Common myeloid progenitor, CD34-positive (primary cell): ENCODE data around the gene PCDHGA6.

Source experiments
- CTCF ChIA-PET: fragments of 350-600 bp; sonication (Branson Sonifier 250); formaldehyde crosslinking; loops from one replicate; lab custom pipeline; 2021; ENCODE audit warnings: antibody characterized with exemption; lab: Charles Lee
- POLR2A ChIA-PET: fragments of 350-600 bp; sonication (Branson Sonifier 250); formaldehyde crosslinking; loops from one replicate; lab custom pipeline; 2021; ENCODE audit warnings: antibody characterized with exemption; lab: Charles Lee
- DNase-seq, 3 donors: peaks; one replicate each; pipeline versions ENCODE4 v3.0.0 to v3.0.0-alpha.2; 2013
- H3K27ac ChIP-seq, 2 experiments: 1 replicate in 1 of 2; 2 replicates in 1 of 2; pipeline ENCODE4 v1.7.0; 2013; ENCODE audit warnings: inconsistent platforms in 2 of 2, low read length in 2 of 2, mild to moderate bottlenecking in 2 of 2, low read depth in 1 of 2, moderate library complexity in 1 of 2; ENCODE audit not compliant: severe bottlenecking in 2 of 2, insufficient read depth in 1 of 2, poor library complexity in 1 of 2
- H3K27me3 ChIP-seq, 5 experiments: replicated peaks in 2 of 5; 1 replicate in 3 of 5; 2 replicates in 2 of 5; pipeline versions ENCODE4 v1.6.1 to v1.7.0; 2013; ENCODE audit warnings: low read length in 4 of 5, mild to moderate bottlenecking in 2 of 5, moderate library complexity in 2 of 5, inconsistent platforms in 1 of 5; ENCODE audit not compliant: insufficient read depth in 5 of 5, control insufficient read depth in 4 of 5
- H3K36me3 ChIP-seq, 4 experiments: 1 replicate in 2 of 4; 2 replicates in 2 of 4; pipeline versions ENCODE4 v1.6.1 to v1.7.0; 2013; ENCODE audit warnings: low read length in 3 of 4, control low read depth in 1 of 4, mild to moderate bottlenecking in 1 of 4; ENCODE audit not compliant: control insufficient read depth in 4 of 4, insufficient read depth in 4 of 4
- H3K4me1 ChIP-seq, 4 experiments: 1 replicate in 3 of 4; 2 replicates in 1 of 4; pipeline versions ENCODE4 v1.6.1 to v1.7.1; 2013; ENCODE audit warnings: low read length in 3 of 4, mild to moderate bottlenecking in 3 of 4, control low read depth in 1 of 4, inconsistent platforms in 1 of 4, moderate library complexity in 1 of 4; ENCODE audit not compliant: control insufficient read depth in 4 of 4, insufficient read depth in 4 of 4; ENCODE audit errors: control extremely low read depth in 1 of 4
- H3K4me3 ChIP-seq, 7 experiments: 1 replicate in 4 of 7; 2 replicates in 3 of 7; pipeline versions ENCODE4 v1.5.1 to v1.7.0; 2013; ENCODE audit warnings: mild to moderate bottlenecking in 7 of 7, low read length in 6 of 7, moderate library complexity in 6 of 7, inconsistent platforms in 2 of 7, low read depth in 2 of 7, control low read depth in 1 of 7; ENCODE audit not compliant: insufficient read depth in 4 of 7, control insufficient read depth in 1 of 7; ENCODE audit errors: extremely low read depth in 1 of 7
- H3K9me3 ChIP-seq, 5 experiments: 1 replicate in 4 of 5; 2 replicates in 1 of 5; pipeline versions ENCODE4 v1.6.1 to v1.7.1; 2013; ENCODE audit warnings: low read length in 4 of 5, mild to moderate bottlenecking in 2 of 5, inconsistent platforms in 1 of 5, low read depth in 1 of 5, moderate library complexity in 1 of 5; ENCODE audit not compliant: control insufficient read depth in 4 of 5, insufficient read depth in 2 of 5; ENCODE audit errors: control extremely low read depth in 1 of 5
- WGBS: methylation state at CpG from one replicate; pipeline ENCODE4 v1.1.5; 2013; ENCODE audit not compliant: insufficient coverage; 5-methylcytosine and 5-hydroxymethylcytosine counted together

Gene PCDHGA6

DNA sequence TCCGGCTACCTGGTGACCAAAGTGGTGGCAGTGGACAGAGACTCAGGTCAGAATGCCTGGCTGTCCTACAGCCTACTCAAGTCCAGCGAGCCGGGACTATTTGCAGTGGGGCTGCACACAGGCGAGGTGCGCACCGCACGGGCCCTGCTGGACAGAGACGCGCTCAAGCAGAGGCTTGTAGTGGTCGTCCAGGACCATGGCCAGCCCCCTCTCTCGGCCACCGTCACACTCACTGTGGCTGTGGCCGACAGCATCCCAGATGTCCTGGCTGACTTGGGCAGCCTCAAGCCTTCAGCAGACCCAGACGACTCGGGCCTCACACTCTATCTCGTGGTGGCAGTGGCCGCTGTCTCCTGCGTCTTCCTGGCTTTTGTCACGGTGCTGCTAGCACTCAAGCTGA is 16.7 kb upstream of the PCDHGA6 start:
- Histone ChIP-seq H3K9me3 (peaks cover 6 to 74% (median 50%) of the 10 kb centered on the region in 5 experiments), H3K36me3 (peaks cover 0 to 3% (median 0%) of the 10 kb centered on the region in 4 experiments), H3K27ac (no peak overlapping the region), H3K4me3 (no peak overlapping the region), H3K27me3 (peaks cover 15 to 78% (median 40%) of the 10 kb centered on the region in 5 experiments), H3K4me1 (peaks cover 0 to 3% (median 0%) of the 10 kb centered on the region in 4 experiments)
- CTCF ChIA-PET, result interaction anchor here (1.4 to 1.6 kb wide), 2 partner anchors 13 to 207 kb away, joined by 3 to 5 read pairs; partner anchors contain the start of gene PCDHGB3
- WGBS, result 45% methylated on average over 19 of the region's 19 CpGs
- POLR2A ChIA-PET, result no interaction called here
- DNase-seq, result no peak

DNA sequence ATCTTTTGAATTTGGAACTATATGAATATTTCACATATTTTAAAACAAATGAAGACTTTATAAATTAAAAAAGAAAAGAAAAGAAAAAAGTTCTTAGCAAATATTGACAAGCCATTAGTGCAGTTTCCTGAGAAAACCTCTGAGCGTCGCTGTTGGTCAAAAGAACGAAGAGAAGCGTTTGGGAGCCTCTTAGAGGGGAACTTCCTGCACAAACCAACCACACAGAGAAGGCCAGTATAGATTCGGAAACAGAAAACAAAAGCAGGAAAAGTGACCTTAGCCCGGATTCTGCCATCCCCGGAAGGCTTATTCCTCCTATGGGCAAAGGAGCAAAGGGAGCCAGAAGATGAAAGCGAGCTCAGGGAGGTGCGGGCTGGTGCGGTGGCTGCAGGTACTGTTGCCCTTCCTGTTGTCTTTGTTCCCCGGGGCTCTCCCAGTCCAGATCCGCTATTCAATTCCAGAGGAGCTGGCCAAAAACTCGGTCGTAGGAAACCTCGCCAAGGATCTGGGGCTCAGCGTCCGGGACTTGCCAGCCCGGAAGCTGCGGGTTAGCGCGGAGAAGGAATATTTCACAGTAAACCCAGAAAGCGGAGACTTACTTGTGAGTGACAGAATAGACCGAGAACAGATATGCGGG is 13.8 kb upstream of the PCDHGA6 start, which contains the start of gene PCDHGB2:
PCDHGB2 (plus strand) TSS at position 205 of the 637 bp plus-strand sequence; CDS start at position 347, 142 bp downstream.
- Histone ChIP-seq H3K36me3 (peaks cover 0 to 11% (median 0%) of the 10 kb centered on the region in 4 experiments), H3K4me3 (peak within 1 kb of the TSS; percentile 24 to 78 (median 45)), H3K9me3 (peaks cover 9 to 77% (median 63%) of the 10 kb centered on the region in 5 experiments), H3K4me1 (peaks cover 0 to 3% (median 0%) of the 10 kb centered on the region in 4 experiments), H3K27ac (no peak within 1 kb of the TSS), H3K27me3 (peaks cover 11 to 84% (median 47%) of the 10 kb centered on the region in 5 experiments)
- ChIA-PET POLR2A (no interaction called here), CTCF (interaction anchor here (1.2 to 1.5 kb wide), 4 partner anchors 12 to 153 kb away, joined by 3 read pairs; no protein-coding TSS in a partner anchor)
- peak; percentile 57 to 77 (median 66) for DNase-seq
- 12% methylated on average over 19 of the region's 24 CpGs for WGBS

DNA sequence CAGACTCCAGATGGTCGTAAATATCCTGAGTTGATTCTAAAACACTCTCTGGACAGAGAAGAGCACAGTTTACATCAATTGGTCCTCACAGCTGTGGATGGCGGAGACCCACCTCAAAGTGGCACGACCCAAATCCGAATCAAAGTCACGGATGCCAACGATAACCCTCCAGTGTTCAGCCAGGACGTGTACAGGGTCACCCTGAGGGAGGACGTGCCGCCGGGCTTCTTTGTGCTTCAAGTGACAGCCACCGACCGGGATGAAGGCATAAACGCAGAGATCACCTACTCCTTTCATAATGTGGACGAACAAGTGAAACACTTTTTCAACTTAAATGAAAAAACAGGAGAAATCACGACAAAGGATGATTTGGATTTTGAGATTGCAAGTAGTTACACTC is 13.0 kb upstream of the PCDHGA6 start:
- ChIA-PET CTCF (interaction anchor here (1.2 to 1.5 kb wide), 3 partner anchors 11 to 153 kb away, joined by 3 read pairs; no protein-coding TSS in a partner anchor), POLR2A (no interaction called here)
- Histone ChIP-seq H3K27ac (no peak overlapping the region), H3K9me3 (peaks cover 13 to 78% (median 63%) of the 10 kb centered on the region in 5 experiments), H3K36me3 (peaks cover 0 to 16% (median 0%) of the 10 kb centered on the region in 4 experiments), H3K4me1 (no peaks in the 10 kb centered on the region), H3K27me3 (peaks cover 12 to 84% (median 55%) of the 10 kb centered on the region in 5 experiments), H3K4me3 (peak overlapping the region in 2 of 7 experiments; percentile 62 to 78)
- DNase-seq, result no peak
- 34% methylated on average over 12 of the region's 15 CpGs for WGBS

DNA sequence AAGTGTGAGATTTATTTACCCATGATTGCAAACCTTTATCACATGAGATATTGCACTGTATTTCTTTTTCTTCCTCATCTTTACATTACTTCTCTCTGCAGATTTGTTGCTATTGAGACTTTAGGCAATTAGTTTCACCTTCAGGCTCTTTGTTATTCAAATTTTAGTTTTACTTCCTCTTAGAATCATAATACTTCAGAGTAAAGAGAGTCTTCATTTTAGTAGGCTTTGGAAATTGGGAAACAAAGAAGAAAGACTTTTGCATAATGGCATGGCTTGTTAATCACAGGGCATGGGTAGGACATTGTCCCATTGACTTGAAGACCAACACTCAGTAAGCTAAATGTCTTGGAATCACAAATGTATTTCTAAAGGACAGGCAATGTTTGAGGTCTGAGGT is 11.0 kb upstream of the PCDHGA6 start:
- no peak for DNase-seq
- Histone ChIP-seq H3K27me3 (peaks cover 20 to 80% (median 57%) of the 10 kb centered on the region in 5 experiments), H3K4me3 (no peak overlapping the region), H3K27ac (no peak overlapping the region), H3K4me1 (no peaks in the 10 kb centered on the region), H3K9me3 (peaks cover 13 to 78% (median 58%) of the 10 kb centered on the region in 5 experiments), H3K36me3 (peaks cover 0 to 21% (median 0%) of the 10 kb centered on the region in 4 experiments)
- POLR2A ChIA-PET, result no interaction called here
- CTCF ChIA-PET, result interaction anchor here (0.7 kb wide), 1 partner anchor 37 kb away, joined by 3 read pairs; no protein-coding TSS in a partner anchor

DNA sequence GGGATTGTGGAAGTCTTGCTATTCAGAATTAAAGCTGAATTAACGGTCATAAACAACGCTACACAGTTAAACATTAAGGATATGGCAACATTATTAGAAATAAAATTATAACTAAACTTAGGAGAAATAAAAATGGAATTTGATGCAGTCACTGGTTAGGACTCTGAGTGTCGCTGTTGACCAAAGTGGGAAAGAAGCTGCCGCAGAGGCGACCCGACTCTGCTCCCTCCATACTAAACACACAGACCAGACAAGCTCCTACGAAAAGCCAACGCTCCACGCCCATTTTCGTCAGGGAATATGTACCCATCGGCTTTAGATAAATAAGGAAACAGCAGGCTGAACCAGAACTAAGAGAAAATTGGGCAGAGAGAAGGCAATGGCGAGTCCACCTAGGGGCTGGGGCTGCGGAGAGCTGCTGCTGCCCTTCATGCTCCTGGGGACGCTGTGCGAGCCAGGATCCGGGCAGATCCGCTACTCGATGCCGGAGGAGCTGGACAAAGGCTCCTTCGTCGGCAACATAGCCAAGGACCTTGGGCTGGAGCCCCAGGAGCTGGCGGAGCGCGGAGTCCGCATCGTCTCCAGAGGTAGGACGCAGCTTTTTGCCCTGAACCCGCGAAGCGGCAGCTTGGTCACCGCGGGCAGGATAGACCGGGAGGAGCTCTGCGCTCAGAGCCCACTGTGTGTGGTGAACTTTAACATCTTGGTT is 9.6 kb upstream of the PCDHGA6 start, which contains the start of gene PCDHGA5:
PCDHGA5 (plus strand) TSS at position 211 of the 709 bp plus-strand sequence; CDS start at position 380, 169 bp downstream.
- Histone ChIP-seq H3K36me3 (peaks cover 0 to 21% (median 0%) of the 10 kb centered on the region in 4 experiments), H3K27me3 (peaks cover 19 to 81% (median 52%) of the 10 kb centered on the region in 5 experiments), H3K9me3 (peaks cover 10 to 74% (median 58%) of the 10 kb centered on the region in 5 experiments), H3K27ac (no peak within 1 kb of the TSS), H3K4me3 (peak within 1 kb of the TSS in 1 of 7 experiments; percentile 20), H3K4me1 (no peaks in the 10 kb centered on the region)
- peak in 2 of 3 donors; percentile 19 to 35 for DNase-seq
- CTCF ChIA-PET, result interaction anchor here (0.8 to 1.5 kb wide), 3 partner anchors 10 to 199 kb away, joined by 3 to 5 read pairs (median 4); no protein-coding TSS in a partner anchor
- POLR2A ChIA-PET, result no interaction called here
- WGBS, result 23% methylated on average over 28 of the region's 34 CpGs

DNA sequence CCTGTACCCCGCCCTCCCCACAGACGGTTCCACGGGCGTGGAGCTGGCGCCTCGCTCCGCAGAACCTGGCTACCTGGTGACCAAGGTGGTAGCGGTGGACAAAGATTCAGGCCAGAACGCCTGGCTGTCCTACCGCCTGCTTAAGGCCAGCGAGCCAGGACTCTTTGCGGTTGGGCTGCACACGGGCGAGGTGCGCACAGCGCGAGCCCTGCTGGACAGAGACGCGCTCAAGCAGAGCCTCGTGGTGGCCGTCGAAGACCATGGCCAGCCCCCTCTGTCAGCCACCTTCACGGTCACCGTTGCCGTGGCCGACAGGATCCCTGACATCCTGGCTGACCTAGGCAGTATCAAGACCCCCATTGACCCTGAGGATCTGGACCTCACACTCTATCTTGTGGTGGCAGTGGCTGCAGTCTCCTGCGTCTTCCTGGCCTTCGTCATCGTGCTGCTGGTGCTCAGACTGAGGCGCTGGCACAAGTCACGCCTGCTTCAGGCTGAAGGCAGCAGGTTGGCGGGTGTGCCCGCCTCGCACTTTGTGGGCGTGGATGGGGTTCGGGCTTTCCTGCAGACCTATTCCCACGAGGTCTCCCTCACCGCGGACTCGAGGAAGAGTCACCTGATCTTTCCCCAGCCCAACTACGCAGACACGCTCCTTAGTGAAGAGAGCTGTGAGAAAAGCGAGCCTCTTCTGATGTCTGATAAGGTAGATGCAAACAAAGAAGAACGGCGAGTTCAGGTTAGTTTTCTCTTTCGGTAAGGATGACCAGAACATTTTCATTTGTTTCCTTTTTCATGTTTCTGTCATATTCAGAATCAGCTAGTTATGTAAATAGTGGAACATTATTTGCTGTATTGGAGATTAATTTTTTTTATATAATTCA is 7.4 kb upstream of the PCDHGA6 start:
- 31% methylated on average over 44 of the region's 46 CpGs for WGBS
- H3K36me3 ChIP-seq, result peaks cover 0 to 21% (median 0%) of the 10 kb centered on the region in 4 experiments
- peaks cover 19 to 83% (median 41%) of the 10 kb centered on the region in 5 experiments for H3K27me3 ChIP-seq
- H3K4me3 ChIP-seq, result no peak overlapping the region
- CTCF ChIA-PET, result no interaction called here
- DNase-seq, result no peak
- POLR2A ChIA-PET, result no interaction called here
- peaks cover 12 to 71% (median 52%) of the 10 kb centered on the region in 5 experiments for H3K9me3 ChIP-seq
- H3K4me1 ChIP-seq, result peaks cover 0 to 6% (median under 1%) of the 10 kb centered on the region in 4 experiments
- no peak overlapping the region for H3K27ac ChIP-seq
